ENCODE measurements around the gene PIEZO2. TPM values are rescaled to one million over a fixed set of nuclear protein-coding genes. Genes with fewer than 3 reads are reported as not detected.
"Not testable (repeated sequence)": the region's sequence is repeated elsewhere in the genome, so short reads cannot be mapped to it uniquely, and the experiment has no call there.

PIEZO2 gene
- total RNA-seq (100 to 1,000 TPM in 1 of 2 donors, 10 to 100 TPM in 1; 33.2 to 233 TPM), polyA plus RNA-seq (1 to 10 TPM; 2.6 to 4.5 TPM)
- long read RNA-seq, donor 1, partial matches to known transcripts, result 12 of 17 reads
- long read RNA-seq, donor 1, other reads (novel, unspliced or antisense), result 0 of 17 reads
- long read RNA-seq, donor 2, partial matches to known transcripts, result 13 of 14 reads
- long read RNA-seq, donor 2, other reads (novel, unspliced or antisense), result 0 of 14 reads
- long read RNA-seq, donor 3, partial matches to known transcripts, result 63 of 65 reads
- long read RNA-seq, donor 3, other reads (novel, unspliced or antisense), result 0 of 65 reads
- long read RNA-seq, donor 4, partial matches to known transcripts, result 9 of 15 reads
- long read RNA-seq, donor 4, other reads (novel, unspliced or antisense), result 0 of 15 reads
- long read RNA-seq, donor 5, partial matches to known transcripts, result 10 of 15 reads
- long read RNA-seq, donor 5, other reads (novel, unspliced or antisense), result 0 of 15 reads

GRCh38 chr18:11149441-11150270, at the start of gene PIEZO2:
Gene PIEZO2 (minus strand): TSS chr18:11149569. CDS start chr18:11148588, 981 bp downstream.
- Histone ChIP-seq H3K9me3 (ENCODE audit: control insufficient read depth in 4 of 4, insufficient read depth in 3 of 4, low read length in 3 of 4) (peaks cover 0 to 2% (median 0%) of the 10 kb centered on the region in 4 donors), H3K4me3 (peak within 1 kb of the TSS; percentile 48), H3K36me3 (ENCODE audit: control insufficient read depth in 4 of 4, insufficient read depth in 4 of 4, low read length in 4 of 4) (peaks cover 0 to 24% (median 1%) of the 10 kb centered on the region in 4 donors), H3K27ac (ENCODE audit: low read depth in 1 of 2, low read length in 1 of 2) (peak within 1 kb of the TSS in 1 of 2 donors; percentile 50), H3K27me3 (ENCODE audit: control insufficient read depth in 3 of 3, insufficient read depth in 3 of 3, low read length in 2 of 3) (peaks cover 2 to 20% (median 11%) of the 10 kb centered on the region in 3 donors), H3K4me1 (ENCODE audit: control insufficient read depth in 5 of 5, insufficient read depth in 5 of 5, low read length in 5 of 5) (peaks cover 0 to 35% (median 12%) of the 10 kb centered on the region in 5 donors), H3K9ac (ENCODE audit: insufficient read depth in 1 of 2, low read length in 2 of 2) (peak within 1 kb of the TSS in 1 of 2 donors; percentile 78)
- DNase-seq (peak; percentile 90 to 94 (median 92)), ATAC-seq (ENCODE audit: insufficient read depth, low FRiP score) (peak; percentile 54)
- TF ChIP-seq CTCF (IDR thresholded peaks at IDR 0.05; ENCODE audit: control extremely low read depth, extremely low read depth), result no peak
- 5 to 6% methylated on average over 62 of the region's 62 CpGs for WGBS, 2 donors

GRCh38 chr18:11183637-11184036, 34.3 kb upstream of the PIEZO2 start:
- no peaks in the 10 kb centered on the region for H3K27me3 ChIP-seq (ENCODE audit: control insufficient read depth in 3 of 3, insufficient read depth in 3 of 3, low read length in 2 of 3)
- H3K9me3 ChIP-seq (ENCODE audit: control insufficient read depth in 4 of 4, insufficient read depth in 3 of 4, low read length in 3 of 4), result no peaks in the 10 kb centered on the region
- ATAC-seq (ENCODE audit: insufficient read depth, low FRiP score), result no peak
- H3K4me1 ChIP-seq (ENCODE audit: control insufficient read depth in 5 of 5, insufficient read depth in 5 of 5, low read length in 5 of 5), result peaks cover 0 to 8% (median 0%) of the 10 kb centered on the region in 5 donors
- H3K9ac ChIP-seq (ENCODE audit: insufficient read depth in 1 of 2, low read length in 2 of 2), result no peak overlapping the region
- WGBS, 2 donors, result 95% methylated on average over 2 of the region's 2 CpGs
- H3K4me3 ChIP-seq, result no peak overlapping the region
- TF ChIP-seq CTCF (IDR thresholded peaks at IDR 0.05; ENCODE audit: control extremely low read depth, extremely low read depth), result no peak
- DNase-seq, result no peak
- H3K27ac ChIP-seq (ENCODE audit: low read depth in 1 of 2, low read length in 1 of 2), result no peak overlapping the region
- no peaks in the 10 kb centered on the region for H3K36me3 ChIP-seq (ENCODE audit: control insufficient read depth in 4 of 4, insufficient read depth in 4 of 4, low read length in 4 of 4)

- not testable (repeated sequence) for H3K36me3 ChIP-seq (ENCODE audit: control insufficient read depth in 4 of 4, insufficient read depth in 4 of 4, low read length in 4 of 4); ATAC-seq (ENCODE audit: insufficient read depth, low FRiP score); H3K9ac ChIP-seq (ENCODE audit: insufficient read depth in 1 of 2, low read length in 2 of 2); H3K27me3 ChIP-seq (ENCODE audit: control insufficient read depth in 3 of 3, insufficient read depth in 3 of 3, low read length in 2 of 3); H3K4me3 ChIP-seq; H3K9me3 ChIP-seq (ENCODE audit: control insufficient read depth in 4 of 4, insufficient read depth in 3 of 4, low read length in 3 of 4); H3K4me1 ChIP-seq (ENCODE audit: control insufficient read depth in 5 of 5, insufficient read depth in 5 of 5, low read length in 5 of 5); H3K27ac ChIP-seq (ENCODE audit: low read depth in 1 of 2, low read length in 1 of 2); DNase-seq
- whole genome bisulfite sequencing, 2 donors, result 83 to 88% methylated on average over 1 of the region's 1 CpG
These were observed 32.3 kb upstream of the PIEZO2 start for GRCh38 chr18:11181629-11182028.
